Measurements from ENCODE around the gene PPP1R15B.

GRCh38 chr1:204442376-204443259 is 31.0 kb upstream of the PPP1R15B start:
- TF ChIP-seq, protein P1, sequence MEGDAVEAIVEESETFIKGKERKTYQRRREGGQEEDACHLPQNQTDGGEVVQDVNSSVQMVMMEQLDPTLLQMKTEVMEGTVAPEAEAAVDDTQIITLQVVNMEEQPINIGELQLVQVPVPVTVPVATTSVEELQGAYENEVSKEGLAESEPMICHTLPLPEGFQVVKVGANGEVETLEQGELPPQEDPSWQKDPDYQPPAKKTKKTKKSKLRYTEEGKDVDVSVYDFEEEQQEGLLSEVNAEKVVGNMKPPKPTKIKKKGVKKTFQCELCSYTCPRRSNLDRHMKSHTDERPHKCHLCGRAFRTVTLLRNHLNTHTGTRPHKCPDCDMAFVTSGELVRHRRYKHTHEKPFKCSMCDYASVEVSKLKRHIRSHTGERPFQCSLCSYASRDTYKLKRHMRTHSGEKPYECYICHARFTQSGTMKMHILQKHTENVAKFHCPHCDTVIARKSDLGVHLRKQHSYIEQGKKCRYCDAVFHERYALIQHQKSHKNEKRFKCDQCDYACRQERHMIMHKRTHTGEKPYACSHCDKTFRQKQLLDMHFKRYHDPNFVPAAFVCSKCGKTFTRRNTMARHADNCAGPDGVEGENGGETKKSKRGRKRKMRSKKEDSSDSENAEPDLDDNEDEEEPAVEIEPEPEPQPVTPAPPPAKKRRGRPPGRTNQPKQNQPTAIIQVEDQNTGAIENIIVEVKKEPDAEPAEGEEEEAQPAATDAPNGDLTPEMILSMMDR (IDR thresholded peaks at IDR 0.05; ENCODE audit: insufficient read depth, low read length), result no peak
- no peak for TF ChIP-seq POLR2AphosphoS5 (IDR thresholded peaks at IDR 0.05; ENCODE audit: low read depth)
